A673 (cell line): ENCODE results near the gene PPP1R16B.

Experiments used
- CTCF ChIP-seq: fragments of 300-800, 200-600 bp; sonication (generic); conservative IDR thresholded peaks from 2 replicates; pipeline ENCODE4 v1.5.1; 2017; ENCODE audit warnings: low read depth, mild to moderate bottlenecking, antibody characterized with exemption, low read length, moderate library complexity, mixed read lengths
- EZH2 ChIP-seq: fragments of 200-600 bp; sonication (generic); IDR thresholded peaks from 2 replicates; pipeline ENCODE4 v1.6.1; 2017; ENCODE audit warnings: borderline replicate concordance, low read depth, mild to moderate bottlenecking, mixed read lengths, antibody characterized with exemption, low read length; ENCODE audit not compliant: poor library complexity, severe bottlenecking

- TF ChIP-seq CTCF (no peak), EZH2 (no peak)
Measured at GRCh38 chr20:38883981-38884733, 78.7 kb downstream of the PPP1R16B start.
